ENCODE results near the gene PTCH1. TPM values are rescaled to one million over a fixed set of nuclear protein-coding genes. Genes with fewer than 3 reads are reported as not detected.
A peak's percentile ranks its signal among the peaks of the same experiment; 100 is the strongest.

Gene PTCH1
- total RNA-seq, 1 experiment from 2014 or later: 39.2 TPM

DNA sequence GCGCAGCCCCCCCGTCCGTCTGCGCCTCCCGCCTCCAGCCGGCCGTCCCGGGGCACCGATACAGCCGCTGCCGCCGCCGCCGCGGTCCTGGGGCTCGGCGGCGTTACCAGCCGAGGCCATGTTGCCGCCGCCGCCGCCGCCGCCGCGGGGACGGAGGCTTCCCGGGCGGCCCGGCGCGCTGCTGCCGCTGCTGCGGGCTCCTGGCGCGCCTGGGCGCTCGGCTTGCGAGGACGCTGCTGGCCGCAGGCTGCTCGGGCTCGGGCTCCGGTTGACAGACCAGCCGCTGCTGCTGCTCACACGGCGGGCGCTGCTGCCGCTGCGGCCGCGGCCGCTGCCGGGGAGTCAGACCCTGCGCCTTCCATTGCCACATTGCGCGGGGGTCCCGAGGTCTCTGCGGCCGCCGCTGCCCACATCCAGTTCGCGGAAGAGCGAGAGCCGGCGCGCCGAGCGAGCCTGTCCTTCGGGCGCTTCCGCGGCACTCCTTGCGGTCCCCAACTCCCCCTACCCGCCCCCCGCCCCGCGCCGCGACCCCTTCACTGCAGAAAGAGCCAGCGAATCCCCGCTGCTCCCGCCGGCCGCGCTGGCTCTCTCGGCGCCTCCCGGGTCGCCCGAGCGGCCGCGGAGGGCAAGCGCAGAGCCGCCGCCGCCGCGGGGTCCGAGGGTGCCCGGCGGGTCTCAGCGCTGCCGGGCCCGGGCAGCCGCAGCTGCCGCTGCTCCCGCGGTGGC, 8.4 kb downstream of the PTCH1 start:
- peak; percentile 43 to 48 for DNase-seq
- peaks cover 1% of the 10 kb centered on the region for H3K36me3 ChIP-seq
- peaks cover 8% of the 10 kb centered on the region for H3K4me1 ChIP-seq
- peak overlapping the region; percentile 86 for H3K4me3 ChIP-seq
- H3K9me3 ChIP-seq (replicated peaks): no peaks in the 10 kb centered on the region
- no peaks in the 10 kb centered on the region for H3K27me3 ChIP-seq
- peak overlapping the region; percentile 96; the same call in 1 of the 2 replicates for H3K27ac ChIP-seq

DNA sequence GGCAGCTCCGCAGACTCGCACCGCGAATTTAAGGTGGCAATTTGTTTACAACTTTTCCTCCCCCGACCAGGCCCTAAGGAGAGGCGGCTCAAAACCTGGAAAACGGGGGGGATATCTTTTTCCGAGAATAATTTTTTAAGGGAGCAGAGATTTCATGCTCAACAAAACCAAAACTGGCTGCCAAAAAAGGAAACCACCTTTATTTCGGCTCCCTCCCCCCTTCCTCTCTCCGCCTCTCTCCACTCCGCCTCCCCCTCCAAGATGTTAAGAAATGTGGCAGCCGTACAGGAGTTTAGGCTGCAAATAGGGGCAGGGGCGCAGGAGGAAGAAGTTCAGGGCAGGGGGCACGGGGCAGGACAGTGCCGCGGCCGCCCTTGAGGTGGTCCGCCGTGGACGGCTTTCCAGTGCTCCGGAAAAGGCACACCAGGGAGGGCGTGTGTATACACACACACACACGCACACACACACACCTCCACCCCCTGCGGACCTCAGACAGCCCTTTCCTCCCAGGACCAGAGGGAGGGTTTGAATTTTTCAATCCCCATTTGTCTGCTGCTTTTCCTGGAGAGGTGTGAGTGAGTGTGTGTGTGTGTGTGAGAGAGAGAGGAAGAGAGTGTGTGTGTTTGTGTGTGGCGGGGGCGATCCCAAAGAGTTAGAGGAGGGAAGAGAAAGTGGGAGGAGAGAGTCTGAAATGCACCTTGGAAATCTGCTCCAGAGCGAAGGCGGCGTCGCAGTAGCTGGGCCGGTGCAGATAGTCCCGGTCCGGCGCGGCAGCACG, 9.1 kb downstream of the PTCH1 start:
- H3K27ac ChIP-seq: peak overlapping the region; percentile 96
- peak; percentile 64 to 68 for DNase-seq
- peaks cover 9% of the 10 kb centered on the region for H3K36me3 ChIP-seq
- H3K9me3 ChIP-seq (replicated peaks): no peaks in the 10 kb centered on the region
- H3K4me3 ChIP-seq: peak overlapping the region; percentile 86
- peaks cover 3% of the 10 kb centered on the region; the same call in 1 of the 2 replicates for H3K4me1 ChIP-seq
- H3K27me3 ChIP-seq: no peaks in the 10 kb centered on the region

DNA sequence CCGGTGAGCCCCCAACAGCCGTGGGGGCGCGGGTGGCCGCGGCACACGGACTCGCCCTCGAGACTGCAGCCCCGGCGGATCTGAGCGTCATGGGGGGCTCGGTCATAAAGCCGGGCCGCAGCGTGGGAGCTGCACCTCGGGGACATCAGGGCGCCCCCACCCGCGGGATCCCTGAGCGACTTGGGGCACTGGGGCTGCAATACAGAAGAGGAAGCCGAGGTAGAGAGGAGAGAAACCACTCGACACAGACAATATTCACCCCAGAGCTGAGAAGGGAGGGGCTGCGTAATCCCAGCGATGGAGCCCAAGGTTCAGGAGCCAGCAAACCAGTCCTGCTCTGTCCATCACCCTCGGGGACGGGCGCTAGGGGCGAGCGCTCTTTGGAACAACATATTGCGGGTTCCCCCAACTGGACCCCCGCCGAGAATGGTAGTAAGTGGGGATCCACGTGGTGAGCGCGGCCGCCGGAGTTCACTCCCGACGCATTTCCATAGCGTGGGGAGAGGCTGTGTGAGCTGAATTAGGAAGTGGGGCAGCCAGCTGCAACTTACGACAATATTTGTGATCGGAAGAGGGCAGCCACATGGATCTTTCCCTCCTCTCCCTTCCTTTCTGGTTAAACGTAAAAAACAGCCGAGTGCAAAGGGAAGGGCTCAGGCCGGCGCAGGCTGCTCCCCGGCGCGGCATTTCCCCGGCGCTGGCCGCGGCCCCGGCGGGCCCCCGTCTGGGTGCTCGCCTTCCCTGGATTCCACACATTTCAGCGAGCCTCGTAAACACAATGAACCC, 9.9 kb downstream of the PTCH1 start:
- Histone ChIP-seq H3K27ac (peak overlapping the region; percentile 96), H3K36me3 (peaks cover 9% of the 10 kb centered on the region), H3K9me3 (replicated peaks) (no peaks in the 10 kb centered on the region), H3K4me3 (peak overlapping the region; percentile 86), H3K27me3 (no peaks in the 10 kb centered on the region), H3K4me1 (peaks cover 3% of the 10 kb centered on the region; the same call in 1 of the 2 replicates)
- DNase-seq: peak; percentile 69 to 77

DNA sequence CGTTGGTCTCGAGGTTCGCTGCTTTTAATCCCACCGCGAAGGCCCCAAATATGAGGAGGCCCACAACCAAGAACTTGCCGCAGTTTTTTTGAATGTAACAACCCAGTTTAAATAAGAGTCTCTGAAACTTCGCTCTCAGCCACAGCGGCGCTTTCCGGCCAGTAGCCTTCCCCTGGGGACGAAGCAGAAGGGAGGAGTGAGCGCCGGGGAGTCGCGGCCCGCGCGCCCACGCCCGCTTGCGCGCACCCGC, 10.4 kb downstream of the PTCH1 start:
- peak in 1 of 2 experiments; percentile 76 for DNase-seq
- Histone ChIP-seq H3K9me3 (replicated peaks) (no peaks in the 10 kb centered on the region), H3K27me3 (no peaks in the 10 kb centered on the region), H3K27ac (peak overlapping the region; percentile 96), H3K4me3 (peak overlapping the region; percentile 86), H3K4me1 (peaks cover 3% of the 10 kb centered on the region; the same call in 1 of the 2 replicates), H3K36me3 (peaks cover 9% of the 10 kb centered on the region)

DNA sequence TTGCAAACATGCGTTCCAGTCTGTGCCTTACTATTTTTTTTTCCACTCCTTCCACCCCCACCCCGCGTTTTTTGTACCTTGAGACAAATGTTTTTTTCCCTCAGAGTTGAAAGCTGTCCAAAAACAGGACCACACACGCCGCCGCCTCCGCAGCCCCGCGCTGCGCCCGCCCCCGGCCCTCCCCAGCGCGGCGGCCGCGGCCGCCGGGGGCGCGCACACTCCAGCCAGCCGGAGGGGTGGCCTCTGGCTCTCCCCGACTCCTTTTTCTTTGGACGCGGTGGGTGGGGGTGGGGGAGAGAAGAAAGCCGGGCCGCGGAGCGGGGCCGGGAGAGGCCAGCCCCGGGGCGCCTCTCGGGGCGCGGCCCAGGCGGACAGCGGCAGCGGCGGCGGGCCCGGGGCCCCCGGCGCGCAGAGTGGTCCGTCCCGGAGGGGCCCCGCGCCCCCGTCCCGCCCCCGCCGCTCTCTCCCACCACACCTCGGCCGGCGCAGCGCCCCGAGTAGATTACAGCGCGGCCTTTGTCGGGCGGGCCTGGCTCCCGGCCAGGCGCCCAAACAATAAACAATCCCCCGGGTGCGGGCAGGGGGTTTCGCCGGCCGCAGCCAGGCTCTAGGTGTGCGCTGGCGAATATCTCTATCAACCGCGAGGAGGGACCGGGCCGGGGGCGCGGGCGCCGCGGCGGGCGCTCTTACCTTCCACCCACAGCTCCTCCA, 10.9 kb downstream of the PTCH1 start:
- Histone ChIP-seq H3K27ac (peak overlapping the region; percentile 96), H3K4me1 (peaks cover 6% of the 10 kb centered on the region; the same call in 1 of the 2 replicates), H3K36me3 (peaks cover 9% of the 10 kb centered on the region), H3K27me3 (no peaks in the 10 kb centered on the region), H3K4me3 (peak overlapping the region; percentile 86), H3K9me3 (replicated peaks) (no peaks in the 10 kb centered on the region)
- peak; percentile 86 to 90 for DNase-seq

DNA sequence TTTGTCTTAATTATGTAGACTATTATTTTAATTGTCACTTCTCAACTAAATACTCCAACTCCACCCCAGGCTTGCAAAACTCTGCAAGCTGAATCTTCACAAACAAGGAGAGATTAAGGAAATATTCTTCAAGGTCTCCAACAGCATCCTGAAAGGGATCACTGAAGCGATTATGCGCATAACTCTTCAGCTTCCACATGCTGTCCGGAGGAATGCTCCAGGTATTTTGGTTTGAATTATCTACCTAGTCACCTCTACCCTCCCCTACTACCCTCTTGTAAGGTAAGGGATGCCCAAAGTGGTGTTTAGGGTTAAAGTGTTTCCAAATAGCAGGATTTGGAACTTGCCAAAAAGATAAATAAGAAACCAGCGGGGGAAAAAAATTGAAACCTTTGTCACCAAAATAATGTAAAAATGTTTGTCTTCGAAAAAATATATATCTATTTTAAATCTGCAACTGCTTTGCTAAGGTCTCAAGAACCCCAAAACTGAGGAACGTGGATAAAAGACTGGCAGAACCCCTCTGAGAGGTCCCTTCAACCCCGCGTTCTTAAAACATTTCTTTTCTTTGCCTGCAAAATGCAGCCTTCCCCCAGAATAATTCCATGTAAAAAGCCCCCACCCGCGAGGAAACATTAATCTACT, 11.6 kb downstream of the PTCH1 start:
- peak overlapping the region; percentile 96 for H3K27ac ChIP-seq
- H3K4me3 ChIP-seq: peak overlapping the region; percentile 86
- peaks cover 12% of the 10 kb centered on the region for H3K4me1 ChIP-seq
- H3K36me3 ChIP-seq: peaks cover 9% of the 10 kb centered on the region
- H3K9me3 ChIP-seq (replicated peaks): no peaks in the 10 kb centered on the region
- no peaks in the 10 kb centered on the region for H3K27me3 ChIP-seq
- DNase-seq: peak in 1 of 2 experiments; percentile 28

DNA sequence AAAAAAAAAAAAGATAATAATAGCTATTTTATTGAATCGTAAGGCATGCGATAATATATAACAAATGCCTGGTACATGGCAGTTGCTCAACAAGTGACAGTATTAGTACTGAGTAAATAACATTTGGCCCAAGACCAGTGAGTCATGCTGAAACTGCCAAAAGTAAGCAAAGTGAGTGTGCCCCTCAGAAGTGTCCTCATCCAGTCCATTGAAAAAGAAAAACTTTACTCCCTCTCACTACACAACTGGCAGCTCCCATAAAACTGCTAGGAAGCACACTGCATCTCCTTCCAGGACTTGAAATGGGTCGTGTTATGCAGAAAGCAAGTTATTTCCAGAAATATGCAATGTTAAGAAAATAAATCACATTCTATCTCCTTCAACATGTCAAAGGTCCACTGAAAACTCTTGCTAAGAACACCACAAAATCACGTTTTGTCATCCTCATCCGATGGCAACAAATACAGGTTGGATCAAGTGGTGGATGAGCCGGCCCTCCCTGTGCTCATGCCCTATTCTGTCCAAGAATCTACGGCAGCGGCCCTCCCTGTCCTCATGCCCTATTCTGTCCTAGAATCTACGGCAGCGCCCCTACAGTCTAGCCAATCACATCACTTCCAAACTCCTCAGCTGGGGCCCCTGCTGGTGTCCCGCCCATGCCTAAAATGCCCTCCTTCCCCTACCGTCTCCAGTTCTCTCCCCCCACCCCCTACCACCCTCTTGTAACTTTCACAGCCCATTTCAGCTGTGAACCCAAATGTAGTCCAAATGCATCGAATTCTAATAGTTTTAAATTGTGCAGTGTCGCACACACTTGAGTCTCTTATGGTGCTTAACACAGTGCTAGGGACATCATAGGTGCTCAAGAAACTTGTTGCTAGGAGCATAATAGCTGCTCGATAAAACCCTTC, 12.5 kb downstream of the PTCH1 start:
- Histone ChIP-seq H3K36me3 (peaks cover 9% of the 10 kb centered on the region), H3K9me3 (replicated peaks) (no peaks in the 10 kb centered on the region), H3K4me3 (peak overlapping the region; percentile 86; the same call in 1 of the 2 replicates), H3K4me1 (peaks cover 21% of the 10 kb centered on the region), H3K27me3 (no peaks in the 10 kb centered on the region), H3K27ac (peak overlapping the region; percentile 96; the same call in 1 of the 2 replicates)
- DNase-seq: peak; percentile 27 to 37

DNA sequence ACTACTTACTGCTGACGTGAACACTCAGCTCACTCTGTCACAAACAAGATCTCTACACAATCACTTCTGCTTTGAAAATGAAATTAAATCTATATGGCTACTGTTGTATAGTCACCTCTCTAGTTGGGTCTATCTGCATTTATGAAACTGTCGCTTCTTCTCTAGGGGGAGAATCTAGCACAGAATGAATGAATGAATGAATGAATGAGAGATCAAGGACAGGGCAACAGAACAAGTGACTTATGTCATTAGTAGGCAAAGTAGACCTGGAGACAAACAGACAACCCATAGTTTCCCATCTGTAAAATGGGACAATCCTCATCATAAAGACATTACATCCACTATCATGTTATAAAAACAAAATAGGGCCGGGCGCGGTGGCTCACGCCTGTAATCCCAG, 13.4 kb downstream of the PTCH1 start:
- peaks cover 9% of the 10 kb centered on the region for H3K36me3 ChIP-seq
- no peak overlapping the region for H3K4me3 ChIP-seq
- no peaks in the 10 kb centered on the region for H3K27me3 ChIP-seq
- peaks cover 31% of the 10 kb centered on the region for H3K4me1 ChIP-seq
- H3K9me3 ChIP-seq (replicated peaks): no peaks in the 10 kb centered on the region
- no peak overlapping the region for H3K27ac ChIP-seq
- DNase-seq: no peak

DNA sequence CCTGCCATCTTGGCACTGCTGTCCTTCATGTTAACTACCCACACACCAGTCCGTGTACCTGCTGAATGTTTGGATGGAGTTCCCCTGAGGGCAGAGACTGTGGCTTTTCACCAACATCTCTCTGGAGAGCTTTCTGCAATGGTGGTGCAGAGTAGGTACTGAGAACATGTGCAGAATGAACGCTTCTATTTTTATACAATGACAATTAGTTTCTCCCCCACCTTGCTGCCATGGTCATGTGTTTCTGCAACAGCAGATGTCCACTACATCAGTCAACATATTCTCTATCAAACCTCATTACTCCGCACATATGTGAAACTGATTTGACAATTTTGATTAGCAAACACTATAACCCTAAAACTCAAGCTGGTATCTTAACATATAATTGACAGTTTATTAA, 14.5 kb downstream of the PTCH1 start:
- no peaks in the 10 kb centered on the region for H3K27me3 ChIP-seq
- H3K36me3 ChIP-seq: peaks cover 11% of the 10 kb centered on the region
- no peak for DNase-seq
- H3K9me3 ChIP-seq (replicated peaks): no peaks in the 10 kb centered on the region
- H3K4me1 ChIP-seq: peaks cover 42% of the 10 kb centered on the region
- H3K27ac ChIP-seq: no peak overlapping the region
- H3K4me3 ChIP-seq: no peak overlapping the region

DNA sequence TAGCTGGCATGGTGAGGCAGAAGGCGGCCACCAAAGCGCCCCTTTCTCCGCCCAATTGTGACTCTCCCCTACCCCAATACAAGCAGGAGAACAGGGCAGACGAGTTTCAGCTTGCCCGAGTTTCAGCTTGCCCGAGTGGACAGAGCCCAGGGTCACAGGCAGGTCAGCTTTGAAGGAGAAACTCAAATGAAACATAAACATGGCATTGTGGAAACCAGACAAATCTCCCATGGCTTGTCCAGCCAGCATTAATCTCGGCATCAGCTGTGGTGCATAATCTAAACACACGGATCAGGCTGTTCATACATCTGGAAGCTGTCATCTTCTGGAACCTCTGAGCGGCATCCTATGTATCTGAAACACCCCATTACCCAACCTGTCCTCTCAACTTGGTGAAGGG, 16.9 kb downstream of the PTCH1 start:
- DNase-seq: peak; percentile 86 to 87
- Histone ChIP-seq H3K4me3 (no peak overlapping the region), H3K36me3 (peaks cover 26% of the 10 kb centered on the region), H3K27ac (peak overlapping the region; percentile 46), H3K4me1 (peaks cover 45% of the 10 kb centered on the region), H3K9me3 (replicated peaks) (no peaks in the 10 kb centered on the region), H3K27me3 (no peaks in the 10 kb centered on the region)

DNA sequence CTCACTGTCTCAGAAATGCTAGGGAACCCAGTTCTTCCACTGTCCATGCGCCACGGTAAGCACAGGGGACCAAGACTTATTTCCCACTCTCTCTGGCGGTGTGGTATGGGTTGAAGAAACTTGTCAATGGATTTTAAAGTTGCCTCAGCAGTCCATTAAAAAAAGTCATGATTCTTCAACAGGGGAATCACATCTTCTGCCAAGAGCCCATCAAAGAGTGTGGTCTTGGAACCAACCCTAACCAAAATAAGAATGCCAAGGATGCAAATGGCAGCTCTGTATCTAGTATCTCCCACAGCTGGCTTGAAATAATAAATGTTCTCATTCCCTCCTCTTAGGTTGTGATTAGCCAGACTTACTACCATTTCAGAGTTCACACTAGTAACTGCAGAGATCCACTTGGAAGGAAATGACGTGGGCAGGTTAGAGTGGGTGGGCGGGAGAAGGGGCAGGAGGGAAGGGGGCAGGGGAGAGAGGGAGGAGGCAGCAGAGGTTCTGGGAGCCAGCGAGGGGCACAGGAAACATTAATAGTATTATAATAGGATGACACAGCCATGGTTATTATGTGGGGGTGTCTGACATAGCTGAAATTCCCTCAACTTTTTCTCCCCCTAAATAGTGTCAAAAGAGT, 17.6 kb downstream of the PTCH1 start:
- Histone ChIP-seq H3K9me3 (replicated peaks) (no peaks in the 10 kb centered on the region), H3K4me1 (peaks cover 43% of the 10 kb centered on the region), H3K27ac (peak overlapping the region; percentile 46), H3K27me3 (no peaks in the 10 kb centered on the region), H3K4me3 (no peak overlapping the region), H3K36me3 (peaks cover 33% of the 10 kb centered on the region)
- peak in 1 of 2 experiments; percentile 29 for DNase-seq

DNA sequence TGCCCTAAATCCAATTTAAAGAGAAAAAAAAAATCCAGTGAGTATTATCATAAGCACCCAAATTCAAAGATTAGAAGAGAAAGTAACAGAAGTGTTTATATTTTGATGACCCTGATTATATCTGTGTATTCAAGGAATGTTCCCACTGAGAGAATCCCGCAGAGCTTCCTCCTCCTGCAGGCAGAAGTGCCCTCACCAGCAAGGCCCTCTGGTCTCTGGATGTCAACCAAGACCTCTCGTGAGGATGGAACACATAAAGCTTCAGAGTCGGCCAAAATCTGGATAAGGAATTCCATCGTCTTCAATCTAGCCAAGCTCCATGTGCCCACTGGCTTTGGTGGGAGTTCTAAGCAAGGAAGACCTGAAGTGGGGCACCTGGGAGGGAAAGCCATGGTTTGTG, 18.1 kb downstream of the PTCH1 start:
- Histone ChIP-seq H3K27ac (peak overlapping the region; percentile 46; the same call in 1 of the 2 replicates), H3K36me3 (peaks cover 36% of the 10 kb centered on the region)

DNA sequence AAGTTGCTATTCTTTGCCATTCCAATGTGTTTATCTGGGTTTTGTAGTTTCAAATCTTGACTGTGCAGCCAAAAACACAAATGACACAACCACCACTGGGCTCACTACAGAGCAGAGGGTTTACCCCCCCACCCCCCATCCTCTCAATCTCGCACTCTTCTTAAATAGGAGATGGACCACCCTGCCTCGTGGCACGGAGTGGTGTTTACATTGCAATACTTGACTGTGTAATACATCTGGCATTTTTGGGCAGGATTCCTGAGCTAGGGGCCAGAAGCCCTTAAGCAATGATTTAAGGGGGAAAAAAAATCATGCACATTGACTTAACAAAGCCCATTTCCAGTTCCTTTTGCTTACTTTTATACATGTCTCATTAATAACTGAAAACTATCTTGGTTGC, 19.0 kb downstream of the PTCH1 start:
- Histone ChIP-seq H3K27ac (peak overlapping the region; percentile 16; the same call in 1 of the 2 replicates), H3K4me3 (no peak overlapping the region), H3K27me3 (no peaks in the 10 kb centered on the region), H3K4me1 (peaks cover 42% of the 10 kb centered on the region), H3K9me3 (replicated peaks) (no peaks in the 10 kb centered on the region), H3K36me3 (peaks cover 37% of the 10 kb centered on the region)
- DNase-seq: peak; percentile 53 to 54

More for the DNA sequence above, 18.1 kb downstream of the PTCH1 start:
- Histone ChIP-seq H3K4me1 (peaks cover 42% of the 10 kb centered on the region), H3K4me3 (no peak overlapping the region), H3K9me3 (replicated peaks) (no peaks in the 10 kb centered on the region), H3K27me3 (no peaks in the 10 kb centered on the region)
- DNase-seq: no peak

Measured in SJCRH30 (cell line).